Neutrophil (primary cell): Measurements from ENCODE around the gene OBI1.

ENCODE experiments used
- H3K27ac ChIP-seq: fragments of 200-600 bp; sonication (generic); 2 replicates; pipeline ENCODE4 v1.5.1; 2016; ENCODE audit warnings: mild to moderate bottlenecking, moderate library complexity
- H3K27me3 ChIP-seq: fragments of 200-600 bp; sonication (generic); 2 replicates; pipeline ENCODE4 v1.6.0; 2016; ENCODE audit warnings: mild to moderate bottlenecking
- H3K36me3 ChIP-seq: fragments of 200-600 bp; sonication (generic); 2 replicates; pipeline ENCODE4 v1.5.1; 2017
- H3K4me1 ChIP-seq, 2 experiments: fragments of 200-600 bp in 1 of 2; sonication (generic) in 1 of 2; 1 replicate in 1 of 2; 2 replicates in 1 of 2; pipeline versions ENCODE4 v1.5.1 to v1.6.1; 2013 to 2016; ENCODE audit warnings: low read depth in 1 of 2, low read length in 1 of 2, mild to moderate bottlenecking in 1 of 2, moderate library complexity in 1 of 2; ENCODE audit not compliant: control insufficient read depth in 1 of 2, insufficient read depth in 1 of 2
- H3K4me3 ChIP-seq, 2 experiments: fragments of 200-600 bp in 1 of 2; sonication (generic) in 1 of 2; 1 replicate in 1 of 2; 2 replicates in 1 of 2; pipeline ENCODE4 v1.5.1; 2013 to 2016; ENCODE audit warnings: low read depth in 1 of 2, low read length in 1 of 2, mild to moderate bottlenecking in 1 of 2, moderate library complexity in 1 of 2
- H3K9me3 ChIP-seq: fragments of 200-600 bp; sonication (generic); 2 replicates; pipeline ENCODE4 v1.5.1; 2016
- CTCF ChIP-seq: fragments of 200-600 bp; sonication (generic); IDR thresholded peaks from 2 replicates; pipeline ENCODE4 v1.5.1; 2016; ENCODE audit warnings: antibody characterized with exemption

The OBI1 gene

GRCh38 chr13:78601874-78602560 is 56.9 kb downstream of the OBI1 start:
- H3K4me3 ChIP-seq: peak overlapping the region; percentile 2 to 59
- H3K27me3 ChIP-seq: peaks cover 97% of the 10 kb centered on the region
- no peaks in the 10 kb centered on the region for H3K36me3 ChIP-seq
- H3K27ac ChIP-seq: no peak overlapping the region
- H3K9me3 ChIP-seq: no peaks in the 10 kb centered on the region
- H3K4me1 ChIP-seq: peaks cover 31 to 43% of the 10 kb centered on the region in 2 experiments
- TF ChIP-seq CTCF: no peak

GRCh38 chr13:78601124-78601873 is 57.7 kb downstream of the OBI1 start:
- H3K4me3 ChIP-seq: peak overlapping the region; percentile 37 to 55
- no peaks in the 10 kb centered on the region for H3K9me3 ChIP-seq
- H3K27ac ChIP-seq: no peak overlapping the region
- no peaks in the 10 kb centered on the region for H3K36me3 ChIP-seq
- H3K4me1 ChIP-seq: peaks cover 38 to 49% of the 10 kb centered on the region in 2 experiments
- no peak for TF ChIP-seq CTCF
- peaks cover 97% of the 10 kb centered on the region for H3K27me3 ChIP-seq

GRCh38 chr13:78600280-78600883 is 58.6 kb downstream of the OBI1 start:
- H3K4me3 ChIP-seq: no peak overlapping the region
- no peaks in the 10 kb centered on the region for H3K36me3 ChIP-seq
- H3K27ac ChIP-seq: no peak overlapping the region
- H3K9me3 ChIP-seq: no peaks in the 10 kb centered on the region
- TF ChIP-seq CTCF: no peak
- H3K27me3 ChIP-seq: peaks cover 97% of the 10 kb centered on the region
- peaks cover 47 to 58% of the 10 kb centered on the region in 2 experiments for H3K4me1 ChIP-seq

- H3K4me3 ChIP-seq: no peak overlapping the region
- H3K27ac ChIP-seq: no peak overlapping the region
- peaks cover 97% of the 10 kb centered on the region for H3K27me3 ChIP-seq
- TF ChIP-seq CTCF: no peak
- H3K36me3 ChIP-seq: no peaks in the 10 kb centered on the region
- no peaks in the 10 kb centered on the region for H3K9me3 ChIP-seq
- peaks cover 48 to 59% of the 10 kb centered on the region in 2 experiments for H3K4me1 ChIP-seq
Measured at GRCh38 chr13:78599645-78600279, 59.2 kb downstream of the OBI1 start.

GRCh38 chr13:78598966-78599644 is 59.9 kb downstream of the OBI1 start:
- peaks cover 97% of the 10 kb centered on the region for H3K27me3 ChIP-seq
- no peak overlapping the region for H3K27ac ChIP-seq
- no peak for TF ChIP-seq CTCF
- H3K4me3 ChIP-seq: no peak overlapping the region
- H3K4me1 ChIP-seq: peaks cover 47 to 59% of the 10 kb centered on the region in 2 experiments
- H3K9me3 ChIP-seq: no peaks in the 10 kb centered on the region
- no peaks in the 10 kb centered on the region for H3K36me3 ChIP-seq
